Prostate gland (tissue), 2 donors: ENCODE results near the gene PTPRH.

ENCODE experiments used
- CTCF ChIP-seq, 4 experiments: fragments of 200-600 bp in 2 of 4; fragments of 450-650 bp in 2 of 4; sonication (generic) in 2 of 4; IDR thresholded peaks; 1 replicate in 3 of 4; 2 replicates in 1 of 4; pipeline ENCODE4 v1.5.1; 2016 to 2019; ENCODE audit warnings: antibody characterized with exemption in 4 of 4, mild to moderate bottlenecking in 2 of 4, moderate library complexity in 2 of 4
- POLR2A ChIP-seq: fragments of 450-650 bp; IDR thresholded peaks from one replicate; pipeline ENCODE4 v1.6.1; 2016; ENCODE audit warnings: antibody characterized with exemption, mild to moderate bottlenecking
- POLR2AphosphoS5 ChIP-seq: sonication (generic); formaldehyde crosslinking; IDR thresholded peaks from one replicate; pipeline ENCODE4 v1.6.1; 2017; ENCODE audit warnings: antibody characterized with exemption

- TF ChIP-seq POLR2A, result no peak
- TF ChIP-seq CTCF (IDR thresholded peaks at IDR 0.05), result no peak
- peak; percentile 26 for TF ChIP-seq POLR2AphosphoS5
These were observed 19.9 kb downstream of the PTPRH start for GRCh38 chr19:55189403-55189835.
